AG10803 (cell line): Measurements from ENCODE around the gene C17orf67.

Source experiments
- DNase-seq: peaks from one replicate; pipeline ENCODE4 v3.0.0; 2010; ENCODE audit warnings: low read depth
- H3K4me3 ChIP-seq: 2 replicates; pipeline ENCODE4 v1.5.1; 2011; ENCODE audit warnings: mild to moderate bottlenecking, low read length, control low read depth
- CTCF ChIP-seq: conservative IDR thresholded peaks from 2 replicates; pipeline ENCODE4 v1.5.1; 2011; ENCODE audit warnings: mild to moderate bottlenecking, low read length, control low read depth, inconsistent platforms

Gene C17orf67

GRCh38 chr17:56754523-56755208, 79.1 kb downstream of the C17orf67 start:
- TF ChIP-seq CTCF: no peak
- no peak overlapping the region for H3K4me3 ChIP-seq

GRCh38 chr17:56752263-56752836, 81.4 kb downstream of the C17orf67 start:
- no peak for TF ChIP-seq CTCF
- no peak overlapping the region for H3K4me3 ChIP-seq
- peak; percentile 17 for DNase-seq

More at GRCh38 chr17:56754523-56755208, 79.1 kb downstream of the C17orf67 start:
- peak; percentile 65 for DNase-seq

GRCh38 chr17:56751145-56751738, 82.5 kb downstream of the C17orf67 start:
- DNase-seq: no peak
- H3K4me3 ChIP-seq: no peak overlapping the region
- no peak for TF ChIP-seq CTCF

DNA sequence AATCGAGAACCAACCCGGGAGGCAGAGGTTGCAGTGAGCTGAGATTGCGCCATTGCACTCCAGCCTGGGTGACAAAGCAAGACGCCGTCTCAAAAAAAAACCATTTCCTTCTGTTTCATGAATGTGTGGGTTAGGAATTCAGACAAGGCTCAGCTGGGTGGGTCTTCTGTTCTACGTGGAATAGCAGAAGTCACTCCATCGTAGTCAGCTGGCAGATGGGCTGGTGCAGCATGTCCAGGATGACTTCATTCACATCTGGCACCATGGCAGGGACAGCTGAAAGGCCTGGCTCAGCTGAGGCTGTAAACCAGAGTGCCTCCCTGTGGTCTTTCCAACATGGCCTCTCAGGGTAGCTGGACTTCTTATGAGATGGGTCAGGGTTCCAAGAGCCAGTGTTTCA, 89.0 kb downstream of the C17orf67 start:
- no peak overlapping the region for H3K4me3 ChIP-seq
- TF ChIP-seq CTCF: no peak
- peak; percentile 13 for DNase-seq

DNA sequence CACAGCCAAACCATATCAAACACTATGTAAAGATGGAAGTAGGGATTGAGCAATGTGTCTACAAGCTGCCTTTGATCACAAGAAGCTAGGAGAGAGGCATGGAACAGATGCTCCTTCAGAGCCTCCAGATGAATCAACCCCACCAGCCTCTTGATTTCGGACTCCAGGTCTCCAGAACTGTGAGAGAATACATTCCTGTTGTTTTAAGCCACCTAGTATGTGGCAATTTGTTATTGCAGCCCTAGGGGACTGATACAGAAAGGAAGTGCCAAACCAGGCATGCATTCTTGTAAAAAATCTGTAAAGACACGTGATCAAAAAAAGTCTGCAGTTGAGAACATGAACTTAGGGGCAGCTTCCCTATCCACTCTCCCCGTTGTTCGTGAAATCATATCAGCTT, 91.1 kb downstream of the C17orf67 start:
- no peak for TF ChIP-seq CTCF
- DNase-seq: peak; percentile 37

More for the DNA sequence above, 91.1 kb downstream of the C17orf67 start:
- H3K4me3 ChIP-seq: no peak overlapping the region
